GM23248 (cell line): ENCODE data around the gene IVL.

Experiments
- EZH2 ChIP-seq: fragments of 200-600 bp; sonication (generic); IDR thresholded peaks from 2 replicates; pipeline ENCODE4 v1.6.1; 2018; ENCODE audit warnings: antibody characterized with exemption, mild to moderate bottlenecking; ENCODE audit not compliant: insufficient read depth, poor library complexity, severe bottlenecking
- EZH2phosphoT487 ChIP-seq: fragments of 200-600 bp; sonication (generic); IDR thresholded peaks from 2 replicates; pipeline ENCODE4 v1.6.1; 2018; ENCODE audit warnings: antibody characterized with exemption, moderate library complexity, mild to moderate bottlenecking, low read depth; ENCODE audit not compliant: insufficient read depth

DNA sequence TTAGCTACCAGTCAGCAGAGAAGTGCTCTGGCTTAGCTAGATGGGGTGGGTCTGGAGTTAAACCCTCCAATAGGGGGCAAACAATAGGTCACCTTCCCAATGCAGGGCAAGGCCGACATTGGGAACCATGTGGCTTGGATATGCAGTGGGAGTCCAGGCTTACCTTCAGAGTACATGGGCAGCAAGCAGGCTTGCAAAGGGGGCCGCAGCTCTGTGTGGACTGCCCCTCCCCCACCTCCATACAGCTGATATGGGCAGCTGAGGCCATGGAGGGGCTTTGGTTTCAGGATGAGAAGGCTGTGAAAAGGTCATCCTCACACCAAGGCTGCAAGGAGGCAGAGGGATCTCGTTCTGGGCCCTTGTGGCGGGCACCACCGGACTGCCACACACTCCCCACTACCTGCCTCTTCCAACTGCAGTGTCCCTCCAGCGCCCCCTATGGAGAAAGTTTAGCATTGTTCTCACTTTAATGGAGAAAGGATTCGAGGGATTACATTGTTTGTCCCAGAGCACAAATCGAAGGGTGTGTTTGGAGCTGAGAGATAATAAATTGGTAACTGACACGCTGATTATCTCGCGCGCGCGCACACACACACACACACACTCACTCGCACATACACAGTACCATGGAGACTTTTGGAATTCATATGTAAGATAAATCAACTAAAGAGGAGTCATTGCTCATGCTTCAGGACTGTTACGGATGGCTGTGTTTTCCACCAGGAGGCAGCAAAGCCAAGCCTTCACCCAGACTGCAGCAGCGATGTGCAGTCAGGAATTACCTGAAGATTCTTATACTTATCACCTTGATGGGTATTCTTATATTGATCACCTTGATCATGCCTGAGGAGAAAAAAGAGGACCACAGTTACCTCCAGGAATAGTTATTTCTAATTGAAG, 37.3 kb upstream of the IVL start:
- TF ChIP-seq EZH2phosphoT487 = no peak
- no peak for TF ChIP-seq EZH2
